T47D (cell line): ENCODE measurements around the gene LIMD2.

Experiments
- DNase-seq, 2 experiments: peaks; one replicate each; pipeline versions ENCODE4 v3.0.0 to v3.0.0-alpha.2; 2011 to 2012; ENCODE audit warnings: low read depth in 1 of 2, low spot score in 1 of 2
- JUND ChIP-seq: IDR thresholded peaks from 2 replicates; pipeline ENCODE4 v1.6.1; 2012; ENCODE audit warnings: low read depth
- in situ Hi-C: cut with HindIII; loops from 2 replicates; pipeline ENCODE4 v1.10.0; 2016; ENCODE audit warnings: low sequenced_read_pairs, low pct_unique_long_range_greater_than_20kb

LIMD2 gene

DNA sequence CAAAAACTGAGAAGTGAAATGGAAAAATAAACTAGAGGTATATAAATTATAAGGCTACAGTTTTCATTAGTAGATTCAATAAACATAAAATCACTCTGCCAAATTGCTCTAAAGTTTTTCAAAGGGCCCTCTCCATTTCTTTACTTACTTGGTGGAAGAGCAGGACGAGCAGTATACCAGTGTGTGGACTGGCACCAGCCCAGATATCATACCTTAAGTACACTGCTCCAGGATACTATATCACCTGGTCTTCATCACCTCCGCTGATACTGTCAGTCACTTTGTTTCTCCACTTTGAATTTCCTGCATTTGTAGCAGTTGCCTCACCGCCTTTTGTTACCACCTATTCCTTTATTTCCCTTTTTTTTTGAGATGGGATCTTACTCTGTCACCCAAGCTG, 40.1 kb downstream of the LIMD2 start:
- TF ChIP-seq JUND, result no peak
- in situ Hi-C loops, result no loop called here
- DNase-seq, result peak in 1 of 2 experiments; percentile 66

DNA sequence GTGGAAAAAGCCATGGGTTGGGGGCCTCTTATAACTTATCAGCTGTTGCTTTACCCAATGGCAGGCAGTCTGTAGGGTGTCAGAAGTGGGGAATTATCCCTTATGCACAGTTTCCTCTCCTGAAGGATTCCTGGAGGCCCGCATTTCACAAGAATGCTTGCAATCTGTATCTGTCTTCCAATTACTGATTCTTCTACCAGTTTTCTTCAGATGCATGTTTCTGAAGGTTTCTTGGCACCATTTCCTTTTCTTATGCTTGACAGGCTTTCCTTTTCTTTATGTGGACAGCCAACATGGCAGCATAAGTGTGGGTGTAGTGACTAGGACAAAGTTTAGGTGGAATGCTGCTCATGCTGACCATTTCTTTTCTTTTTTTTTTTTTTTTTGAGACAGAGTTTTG, 41.6 kb downstream of the LIMD2 start:
- TF ChIP-seq JUND, result no peak
- in situ Hi-C loops, result no loop called here
- no peak for DNase-seq

DNA sequence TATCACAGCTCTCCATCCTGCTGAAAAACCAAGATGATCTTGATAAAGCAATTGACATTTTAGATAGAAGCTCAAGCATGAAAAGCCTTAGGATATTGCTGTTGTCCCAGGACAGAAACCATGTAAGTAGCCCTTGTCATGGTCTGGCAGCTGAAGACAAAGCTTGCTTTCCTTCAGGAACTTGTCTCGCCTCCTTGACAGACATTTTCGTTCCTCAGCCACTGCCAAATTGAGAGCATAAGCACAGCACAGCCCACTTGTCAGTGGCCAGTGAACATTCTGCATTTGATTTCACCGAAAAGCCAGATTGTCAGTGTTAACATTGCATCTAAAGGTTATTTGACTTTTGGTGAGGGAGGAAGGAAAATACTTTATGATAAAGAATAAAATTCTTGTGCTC, 42.1 kb downstream of the LIMD2 start:
- TF ChIP-seq JUND, result no peak
- in situ Hi-C loops, result no loop called here
- DNase-seq, result no peak

DNA sequence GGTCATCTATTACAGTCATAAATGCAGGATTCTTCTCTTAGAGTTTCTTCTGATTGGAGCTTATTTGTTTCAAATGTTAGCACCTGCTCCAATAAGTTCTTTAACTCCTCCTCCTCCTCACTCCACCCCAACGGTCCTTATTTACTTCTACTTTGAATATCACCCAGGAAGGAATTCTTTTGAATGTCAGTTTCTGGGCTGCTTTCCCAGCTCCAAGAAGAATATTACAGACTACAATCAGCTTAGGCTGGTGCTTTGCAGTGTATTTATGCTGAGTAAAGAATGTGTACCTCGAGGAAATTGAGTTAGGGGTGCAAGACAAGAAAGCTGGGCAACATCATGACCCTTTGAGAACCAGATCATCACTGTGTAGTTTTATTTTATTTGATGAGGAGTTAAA, 46.9 kb downstream of the LIMD2 start:
- no peak for TF ChIP-seq JUND
- DNase-seq, result no peak

DNA sequence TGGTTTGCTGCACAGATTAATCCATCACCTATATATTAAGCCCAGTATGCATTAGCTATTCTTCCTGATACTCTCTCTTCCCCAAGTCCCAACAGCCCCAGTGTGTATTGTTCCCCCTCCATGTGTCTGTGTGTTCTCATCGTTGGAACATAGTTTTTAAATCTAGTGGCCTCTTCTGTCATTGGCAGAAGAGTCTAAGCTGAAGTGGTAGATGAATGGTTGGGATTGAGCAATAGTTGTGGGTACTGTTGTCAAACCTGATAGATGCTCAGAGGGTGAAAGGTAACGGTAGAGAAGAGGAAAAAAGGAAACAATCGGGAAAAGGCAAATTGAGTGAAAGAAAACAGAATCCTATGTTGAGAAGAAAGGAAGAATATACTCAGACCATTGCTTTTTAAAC, 47.8 kb downstream of the LIMD2 start:
- no peak for DNase-seq
- TF ChIP-seq JUND, result no peak
- in situ Hi-C loops, result no loop called here

More for the DNA sequence above, 46.9 kb downstream of the LIMD2 start:
- in situ Hi-C loops, result no loop called here

DNA sequence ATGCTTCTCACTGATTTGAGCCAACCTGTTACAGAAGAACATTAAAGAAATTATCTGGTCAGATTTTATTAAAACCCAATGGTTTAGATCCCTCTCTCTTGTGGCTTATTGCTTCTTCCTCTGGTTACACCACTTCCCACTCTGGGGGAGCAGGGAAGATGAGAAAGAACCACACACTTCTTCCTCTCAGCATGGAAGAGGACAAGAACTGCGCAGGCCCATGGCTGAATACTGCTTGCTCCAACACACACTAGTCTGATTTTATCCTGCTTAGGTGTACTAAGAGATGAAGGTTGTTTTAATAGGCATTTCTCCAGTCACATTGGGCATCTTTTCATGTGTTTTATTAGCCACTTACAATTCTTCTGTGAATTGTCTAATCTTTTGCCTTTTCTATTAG, 50.1 kb downstream of the LIMD2 start:
- in situ Hi-C loops, result no loop called here
- TF ChIP-seq JUND, result no peak
- DNase-seq, result no peak

- in situ Hi-C loops, result no loop called here
- no peak for DNase-seq
- no peak for TF ChIP-seq JUND
These were observed 52.0 kb downstream of the LIMD2 start for GRCh38 chr17:63647936-63648335.

DNA sequence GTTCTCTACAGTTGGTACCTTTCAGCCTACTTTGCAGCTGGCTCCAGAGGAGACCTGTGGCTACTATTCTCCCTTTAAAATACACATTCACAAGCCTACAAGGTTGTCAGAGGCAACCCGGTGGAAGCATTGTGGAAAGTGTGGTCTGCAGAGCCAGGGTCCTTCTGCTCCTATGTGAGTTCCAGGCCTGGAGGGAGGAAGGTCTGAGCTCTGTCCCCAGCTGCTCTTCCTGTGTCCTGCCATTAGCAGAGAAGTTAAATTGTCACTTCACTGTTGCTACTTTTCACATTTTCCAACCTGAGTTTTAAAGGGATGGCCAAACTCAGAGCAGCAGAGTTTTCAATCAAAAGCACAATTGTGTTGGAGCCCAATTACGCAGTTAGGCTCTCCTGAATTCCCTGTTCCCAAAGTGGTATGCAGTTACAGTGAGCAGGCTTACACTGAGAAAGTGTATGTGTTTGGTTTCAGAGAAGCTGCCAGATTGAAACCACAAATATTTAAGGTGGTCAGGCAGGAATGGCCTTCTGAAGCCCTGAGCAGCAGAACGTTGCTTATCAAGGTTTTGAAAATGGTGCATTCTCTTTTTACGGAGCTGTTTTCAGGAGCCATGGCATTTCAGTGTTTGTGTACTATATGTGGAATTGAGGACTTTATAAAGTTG, 52.7 kb downstream of the LIMD2 start:
- TF ChIP-seq JUND, result no peak
- in situ Hi-C loops, result no loop called here

DNA sequence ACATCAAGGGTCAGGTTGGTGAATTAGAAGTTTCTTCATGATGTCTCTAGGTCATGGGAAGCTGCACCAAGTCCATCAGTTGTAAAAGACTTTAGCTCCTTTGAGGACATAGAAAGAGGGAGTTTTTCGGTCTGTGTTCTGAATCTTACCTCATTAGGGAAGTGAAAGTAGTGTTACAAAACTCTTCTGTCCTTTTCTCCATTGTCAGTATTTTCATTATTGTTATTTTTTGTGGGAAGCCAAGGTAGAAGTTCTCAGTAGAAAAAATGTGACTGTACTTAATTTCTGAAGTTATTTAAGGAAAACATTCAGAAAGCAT, 53.5 kb downstream of the LIMD2 start:
- no peak for TF ChIP-seq JUND
- DNase-seq, result no peak
- in situ Hi-C loops, result no loop called here

More for the DNA sequence above, 52.7 kb downstream of the LIMD2 start:
- peak in 1 of 2 experiments; percentile 80 for DNase-seq
